CD4-positive, alpha-beta T cell (primary cell): ENCODE data around the gene PRRT1. TPM values are rescaled to one million over a fixed set of nuclear protein-coding genes. Genes with fewer than 3 reads are reported as not detected.

Source experiments
- ATAC-seq: fragments of 200-7000 bp; cut with Tn5 transposase; one replicate; pipeline ENCODE4 v1.10.0; 2022; ENCODE audit warnings: mild to moderate bottlenecking; ENCODE audit not compliant: poor library complexity
- CTCF ChIA-PET: fragments of 350-600 bp; sonication (Branson Sonifier 250); formaldehyde crosslinking; loops from one replicate; lab custom pipeline; 2021; ENCODE audit warnings: antibody characterized with exemption, inconsistent platforms; lab: Charles Lee
- POLR2A ChIA-PET: fragments of 350-600 bp; sonication (Branson Sonifier 250); formaldehyde crosslinking; loops from one replicate; lab custom pipeline; 2021; ENCODE audit warnings: antibody characterized with exemption, inconsistent platforms; lab: Charles Lee
- DNase-seq, 14 experiments: peaks; one replicate each; pipeline ENCODE4 v3.0.0-alpha.2; 2013 to 2020; ENCODE audit warnings: mixed read lengths in 2 of 14
- H3K27ac ChIP-seq, 2 donors: one replicate each; pipeline versions ENCODE4 v1.5.1 to v1.7.0; 2013; ENCODE audit warnings: low read length in 2 of 2, low read depth in 1 of 2, mild to moderate bottlenecking in 1 of 2
- H3K27me3 ChIP-seq, 2 experiments: 1 replicate in 1 of 2; 2 replicates in 1 of 2; pipeline versions ENCODE4 v1.6.1 to v1.7.0; 2013; ENCODE audit warnings: low read length in 2 of 2, control low read depth in 1 of 2, mild to moderate bottlenecking in 1 of 2, moderate library complexity in 1 of 2; ENCODE audit not compliant: insufficient read depth in 2 of 2, control insufficient read depth in 1 of 2
- H3K36me3 ChIP-seq: one replicate; pipeline ENCODE4 v1.6.1; 2013; ENCODE audit warnings: low read length, control low read depth; ENCODE audit not compliant: insufficient read depth
- H3K4me1 ChIP-seq: one replicate; pipeline ENCODE4 v1.6.1; 2013; ENCODE audit warnings: low read length, control low read depth; ENCODE audit not compliant: insufficient read depth
- H3K4me3 ChIP-seq: one replicate; pipeline ENCODE4 v1.5.1; 2013; ENCODE audit warnings: mild to moderate bottlenecking, low read length, moderate library complexity
- H3K9me3 ChIP-seq, 2 experiments: 1 replicate in 1 of 2; 2 replicates in 1 of 2; pipeline versions ENCODE4 v1.6.1 to v1.7.0; 2013; ENCODE audit warnings: low read length in 2 of 2, mild to moderate bottlenecking in 2 of 2, control low read depth in 1 of 2, moderate library complexity in 1 of 2; ENCODE audit not compliant: control insufficient read depth in 1 of 2, insufficient read depth in 1 of 2
- H3K27ac Mint-ChIP-seq: one replicate; pipeline ENCODE4 v1.8.0; 2020; ENCODE audit warnings: mixed read lengths
- H3K27me3 Mint-ChIP-seq: one replicate; pipeline ENCODE4 v1.8.0; 2021; ENCODE audit warnings: mixed read lengths
- H3K36me3 Mint-ChIP-seq: one replicate; pipeline ENCODE4 v1.8.0; 2021; ENCODE audit warnings: low read depth, mixed read lengths
- H3K4me1 Mint-ChIP-seq: one replicate; pipeline ENCODE4 v1.8.0; 2021; ENCODE audit warnings: low read depth, mixed read lengths
- H3K4me3 Mint-ChIP-seq: one replicate; pipeline ENCODE4 v1.8.0; 2020; ENCODE audit warnings: mild to moderate bottlenecking, mixed read lengths
- H3K9me3 Mint-ChIP-seq: one replicate; pipeline ENCODE4 v1.8.0; 2020; ENCODE audit warnings: mixed read lengths
- intact Hi-C, 2 experiments: fragments of 100-400 bp; cut with DNase I in 1 of 2; cut with micrococcal nuclease in 1 of 2; formaldehyde crosslinking; loops; one replicate each; pipeline versions ENCODE4 v1.15.1 to v1.9.0; 2023 to 2025; cut with DNase I, micrococcal nuclease
- total RNA-seq, 174 experiments: library from RNA in 2 of 174; stranded (reverse) in 2 of 174; gene quantifications; one replicate each; pipeline ENCODE4 v1.2.3 and lab custom pipeline; 2021 to 2026
- TF ChIP-seq, protein P1 (sequence below): fragments of 200-600 bp; IDR thresholded peaks from one replicate; pipeline ENCODE4 v1.8.0; 2022; ENCODE audit warnings: antibody characterized with exemption, mild to moderate bottlenecking

The PRRT1 gene
- total RNA-seq, 2 experiments from 2014 or later = 2.6 to 3.2 TPM

DNA sequence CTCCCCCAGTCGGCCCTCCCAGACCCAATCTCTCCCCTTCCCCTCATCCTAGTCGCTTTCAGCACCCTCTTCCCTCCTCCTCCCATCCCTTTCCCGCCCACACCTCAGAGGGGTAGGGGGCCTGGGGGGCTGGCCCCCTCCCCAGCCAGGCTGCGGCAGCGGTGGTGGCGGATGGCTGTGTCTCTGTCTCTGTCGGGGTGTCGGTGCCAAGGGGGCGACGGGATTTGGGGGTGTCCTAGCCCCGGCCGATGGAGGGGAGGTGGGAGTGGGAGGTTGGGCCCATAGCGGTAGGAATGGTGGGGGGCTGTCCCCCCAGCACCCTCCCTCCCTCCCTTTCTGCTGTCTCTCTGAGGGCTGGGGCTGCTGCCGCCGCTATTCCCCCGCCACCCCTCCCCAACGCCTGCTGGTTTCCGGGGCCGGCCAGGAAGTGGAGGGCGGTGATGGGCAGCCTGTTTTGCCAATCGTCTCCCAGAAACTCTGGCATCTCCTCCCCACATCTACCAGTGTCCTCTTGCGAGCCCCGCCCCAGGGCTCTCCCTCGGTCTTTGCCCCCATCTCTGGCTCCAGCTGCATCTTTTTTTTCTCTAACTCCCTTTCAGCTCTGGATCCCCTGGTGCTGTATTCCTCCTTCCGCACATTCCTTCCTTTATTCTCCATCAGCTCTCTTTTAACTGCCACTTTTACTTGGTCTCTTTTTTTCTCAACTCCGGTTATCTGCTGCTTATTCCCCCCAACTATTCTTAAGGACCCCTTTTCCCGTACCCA is 24.2 kb upstream of the PRRT1 start, which contains the start of gene AGPAT1:
TSS of gene AGPAT1 (minus strand) at position 374 of the 765 bp plus-strand sequence. CDS start 4,588 bp downstream, outside the sequence.
- H3K4me3 ChIP-seq = peak within 1 kb of the TSS; percentile 91
- H3K27me3 ChIP-seq = no peaks in the 10 kb centered on the region
- ChIA-PET CTCF (interaction anchor here (2.8 kb wide), 1 partner anchor 20 kb away, joined by 14 read pairs; no protein-coding TSS in a partner anchor), POLR2A (interaction anchor here (1.2 to 8.1 kb wide), 4 partner anchors 17 to 796 kb away, joined by 3 to 242 read pairs (median 30); partner anchors contain the start of genes ATF6B, FKBPL, GPSM3 and PBX2)
- Mint-ChIP-seq H3K4me3 (peak within 1 kb of the TSS; percentile 91), H3K36me3 (peaks cover 37% of the 10 kb centered on the region), H3K9me3 (no peaks in the 10 kb centered on the region), H3K4me1 (peaks cover 78% of the 10 kb centered on the region), H3K27ac (peak within 1 kb of the TSS; percentile 85), H3K27me3 (no peaks in the 10 kb centered on the region)
- peaks cover 66% of the 10 kb centered on the region for H3K4me1 ChIP-seq
- peak; percentile 41 for ATAC-seq
- DNase-seq = peak; percentile 93 to 98 (median 97)
- peak within 1 kb of the TSS; percentile 93 to 98 for H3K27ac ChIP-seq
- no peaks in the 10 kb centered on the region for H3K9me3 ChIP-seq
- peaks cover 9% of the 10 kb centered on the region for H3K36me3 ChIP-seq
- intact Hi-C loops = loop anchor here (1.0 to 10.0 kb wide), 4 partner anchors 15 to 219 kb away; partner anchors contain the start of genes DXO (in 1 of the 2), NELFE (in 1 of the 2) and SKIC2 (in 1 of the 2)
- TF ChIP-seq, protein P1, sequence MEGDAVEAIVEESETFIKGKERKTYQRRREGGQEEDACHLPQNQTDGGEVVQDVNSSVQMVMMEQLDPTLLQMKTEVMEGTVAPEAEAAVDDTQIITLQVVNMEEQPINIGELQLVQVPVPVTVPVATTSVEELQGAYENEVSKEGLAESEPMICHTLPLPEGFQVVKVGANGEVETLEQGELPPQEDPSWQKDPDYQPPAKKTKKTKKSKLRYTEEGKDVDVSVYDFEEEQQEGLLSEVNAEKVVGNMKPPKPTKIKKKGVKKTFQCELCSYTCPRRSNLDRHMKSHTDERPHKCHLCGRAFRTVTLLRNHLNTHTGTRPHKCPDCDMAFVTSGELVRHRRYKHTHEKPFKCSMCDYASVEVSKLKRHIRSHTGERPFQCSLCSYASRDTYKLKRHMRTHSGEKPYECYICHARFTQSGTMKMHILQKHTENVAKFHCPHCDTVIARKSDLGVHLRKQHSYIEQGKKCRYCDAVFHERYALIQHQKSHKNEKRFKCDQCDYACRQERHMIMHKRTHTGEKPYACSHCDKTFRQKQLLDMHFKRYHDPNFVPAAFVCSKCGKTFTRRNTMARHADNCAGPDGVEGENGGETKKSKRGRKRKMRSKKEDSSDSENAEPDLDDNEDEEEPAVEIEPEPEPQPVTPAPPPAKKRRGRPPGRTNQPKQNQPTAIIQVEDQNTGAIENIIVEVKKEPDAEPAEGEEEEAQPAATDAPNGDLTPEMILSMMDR = no peak

DNA sequence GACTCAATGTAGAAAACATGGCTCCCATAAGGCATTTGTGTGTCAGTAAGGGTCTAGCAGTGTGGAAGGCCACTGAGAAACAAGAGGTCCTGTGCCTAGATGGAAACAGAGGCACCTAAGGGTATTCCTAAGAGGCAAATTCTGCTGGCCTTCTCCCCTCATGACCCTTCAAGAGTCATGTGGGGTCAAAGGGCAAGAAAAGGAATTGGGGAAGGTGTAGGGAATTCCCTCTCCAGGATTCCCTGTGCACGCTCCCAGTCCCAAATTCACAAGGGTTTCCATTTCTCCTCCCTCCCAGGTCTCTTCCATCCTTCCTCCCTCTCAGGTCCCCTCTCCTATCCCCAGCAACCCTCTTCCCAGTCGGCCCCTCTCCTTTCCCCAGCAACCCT is 23.6 kb upstream of the PRRT1 start:
- CTCF ChIA-PET = no interaction called here
- peak overlapping the region; percentile 56 to 93 for H3K27ac ChIP-seq
- H3K9me3 Mint-ChIP-seq = no peaks in the 10 kb centered on the region
- peak overlapping the region; percentile 91 for H3K4me3 ChIP-seq
- POLR2A ChIA-PET = interaction anchor here (8.1 kb wide), 1 partner anchor 17 kb away, joined by 242 read pairs; the partner anchor contains the start of genes GPSM3 and PBX2
- TF ChIP-seq, protein P1 = no peak
- ATAC-seq = no peak
- DNase-seq = no peak
- intact Hi-C loops = loop anchor here (5.0 to 10.0 kb wide), 2 partner anchors 201 to 218 kb away; partner anchors contain the start of genes DXO (in 1 of the 2), NELFE (in 1 of the 2) and SKIC2 (in 1 of the 2)
- peaks cover 77% of the 10 kb centered on the region for H3K4me1 Mint-ChIP-seq
- H3K4me1 ChIP-seq = peaks cover 63% of the 10 kb centered on the region
- peaks cover 8% of the 10 kb centered on the region for H3K36me3 ChIP-seq
- H3K27me3 Mint-ChIP-seq = no peaks in the 10 kb centered on the region
- H3K36me3 Mint-ChIP-seq = peaks cover 37% of the 10 kb centered on the region
- H3K9me3 ChIP-seq = no peaks in the 10 kb centered on the region
- H3K27me3 ChIP-seq = no peaks in the 10 kb centered on the region
- peak overlapping the region; percentile 85 for H3K27ac Mint-ChIP-seq
- H3K4me3 Mint-ChIP-seq = peak overlapping the region; percentile 91

DNA sequence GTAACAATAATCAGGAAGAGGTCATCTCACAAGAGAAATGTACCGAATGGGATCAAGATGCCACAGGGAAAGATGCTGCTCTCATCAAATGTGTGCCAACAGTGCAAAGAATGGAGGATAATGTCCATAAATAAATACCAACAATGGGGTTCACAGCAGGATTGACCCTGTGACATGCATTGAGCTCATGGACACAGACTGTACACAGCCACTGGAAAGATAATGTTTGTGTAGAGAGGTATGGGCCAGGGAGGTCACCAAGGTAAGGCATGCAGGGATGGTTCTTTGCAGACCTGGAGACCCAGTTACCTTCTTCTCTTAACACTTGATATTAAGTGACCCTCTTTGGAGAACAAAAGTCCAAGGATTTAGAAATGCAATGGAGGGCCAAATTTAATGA is 22.7 kb upstream of the PRRT1 start:
- H3K27ac ChIP-seq = no peak overlapping the region
- H3K4me1 ChIP-seq = peaks cover 56% of the 10 kb centered on the region
- ATAC-seq (no peak), DNase-seq (no peak)
- Mint-ChIP-seq H3K27me3 (no peaks in the 10 kb centered on the region), H3K4me3 (peak overlapping the region; percentile 91), H3K4me1 (peaks cover 79% of the 10 kb centered on the region), H3K36me3 (peaks cover 40% of the 10 kb centered on the region), H3K9me3 (no peaks in the 10 kb centered on the region), H3K27ac (peak overlapping the region; percentile 18)
- ChIA-PET POLR2A (no interaction called here), CTCF (no interaction called here)
- intact Hi-C loops = loop anchor here in 1 of 2 experiments (10.0 kb wide), 1 partner anchor 200 kb away; the partner anchor contains the start of gene DXO
- H3K36me3 ChIP-seq = peaks cover 13% of the 10 kb centered on the region
- H3K9me3 ChIP-seq = no peaks in the 10 kb centered on the region
- no peak overlapping the region for H3K4me3 ChIP-seq
- H3K27me3 ChIP-seq = no peaks in the 10 kb centered on the region
- TF ChIP-seq, protein P1 = no peak
